MCF 10A (cell line): ENCODE data around the gene ST6GALNAC2. TPM values are rescaled to one million over a fixed set of nuclear protein-coding genes. Genes with fewer than 3 reads are reported as not detected.
A peak's percentile ranks its signal among the peaks of the same experiment; 100 is the strongest.
"Not testable (repeated sequence)": the region's sequence is repeated elsewhere in the genome, so short reads cannot be mapped to it uniquely, and the experiment has no call there.

Experiments
- BruUV-seq: library from RNA; stranded (reverse); fragments of 400-500 nt; replicated peaks from 2 replicates; lab custom pipeline; 2021; lab: Mats Ljungman, UMichigan
- CTCF ChIA-PET: fragments of 300-600 bp; sonication (Branson Sonifier 250); formaldehyde crosslinking; extraction: SDS; loops from one replicate; lab custom pipeline; 2021; ENCODE audit warnings: antibody characterized with exemption, inconsistent platforms; lab: Yijun Ruan, JAX
- POLR2A ChIA-PET: fragments of 300-600, 350-650 bp; sonication (Branson Sonifier 250); formaldehyde crosslinking; extraction: SDS; loops from one replicate; lab custom pipeline; 2020; ENCODE audit warnings: antibody characterized with exemption, inconsistent platforms; lab: Yijun Ruan, JAX
- DNase-seq: peaks from one replicate; pipeline ENCODE4 v3.0.0-alpha.2; 2018; ENCODE audit not compliant: unreplicated experiment
- H3K27ac Mint-ChIP-seq: one replicate; pipeline ENCODE4 v1.8.0; 2022; ENCODE audit warnings: mild to moderate bottlenecking, low read depth, mixed read lengths; ENCODE audit not compliant: unreplicated experiment
- H3K27me3 Mint-ChIP-seq: one replicate; pipeline ENCODE4 v1.8.0; 2022; ENCODE audit warnings: mixed read lengths; ENCODE audit not compliant: insufficient read depth, unreplicated experiment
- H3K36me3 Mint-ChIP-seq: one replicate; pipeline ENCODE4 v1.8.0; 2022; ENCODE audit warnings: mild to moderate bottlenecking, moderate library complexity, mixed read lengths; ENCODE audit not compliant: insufficient read depth, unreplicated experiment
- H3K4me1 Mint-ChIP-seq: one replicate; pipeline ENCODE4 v1.8.0; 2022; ENCODE audit warnings: mixed read lengths; ENCODE audit not compliant: insufficient read depth, unreplicated experiment
- H3K4me3 Mint-ChIP-seq: one replicate; pipeline ENCODE4 v1.8.0; 2022; ENCODE audit warnings: mild to moderate bottlenecking, moderate library complexity, mixed read lengths; ENCODE audit not compliant: unreplicated experiment
- H3K9me3 Mint-ChIP-seq: one replicate; pipeline ENCODE4 v1.8.0; 2022; ENCODE audit warnings: mixed read lengths; ENCODE audit not compliant: unreplicated experiment
- intact Hi-C: fragments of 100-400 bp; cut with micrococcal nuclease; formaldehyde crosslinking; loops from 2 replicates; pipeline ENCODE4 v1.14.1; 2022
- total RNA-seq: library from RNA; stranded (reverse); gene quantifications from 2 replicates; pipeline ENCODE4 v1.2.3, GENCODE V29; 2022
- TF ChIP-seq, protein P1 (sequence below): fragments of 200-600 bp; IDR thresholded peaks from one replicate; pipeline ENCODE4 v1.8.0; 2022; ENCODE audit warnings: antibody characterized with exemption, mild to moderate bottlenecking; ENCODE audit not compliant: unreplicated experiment

ST6GALNAC2 gene
- total RNA-seq, 1 experiment from 2014 or later, result 7.7 TPM

GRCh38 chr17:76566988-76567431 is 18.6 kb downstream of the ST6GALNAC2 start:
- intact Hi-C loops, result no loop called here
- TF ChIP-seq, protein P1, sequence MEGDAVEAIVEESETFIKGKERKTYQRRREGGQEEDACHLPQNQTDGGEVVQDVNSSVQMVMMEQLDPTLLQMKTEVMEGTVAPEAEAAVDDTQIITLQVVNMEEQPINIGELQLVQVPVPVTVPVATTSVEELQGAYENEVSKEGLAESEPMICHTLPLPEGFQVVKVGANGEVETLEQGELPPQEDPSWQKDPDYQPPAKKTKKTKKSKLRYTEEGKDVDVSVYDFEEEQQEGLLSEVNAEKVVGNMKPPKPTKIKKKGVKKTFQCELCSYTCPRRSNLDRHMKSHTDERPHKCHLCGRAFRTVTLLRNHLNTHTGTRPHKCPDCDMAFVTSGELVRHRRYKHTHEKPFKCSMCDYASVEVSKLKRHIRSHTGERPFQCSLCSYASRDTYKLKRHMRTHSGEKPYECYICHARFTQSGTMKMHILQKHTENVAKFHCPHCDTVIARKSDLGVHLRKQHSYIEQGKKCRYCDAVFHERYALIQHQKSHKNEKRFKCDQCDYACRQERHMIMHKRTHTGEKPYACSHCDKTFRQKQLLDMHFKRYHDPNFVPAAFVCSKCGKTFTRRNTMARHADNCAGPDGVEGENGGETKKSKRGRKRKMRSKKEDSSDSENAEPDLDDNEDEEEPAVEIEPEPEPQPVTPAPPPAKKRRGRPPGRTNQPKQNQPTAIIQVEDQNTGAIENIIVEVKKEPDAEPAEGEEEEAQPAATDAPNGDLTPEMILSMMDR, result no peak
- POLR2A ChIA-PET, result interaction anchor here (0.5 to 4.6 kb wide), 22 partner anchors 9 to 170 kb away, joined by 3 to 56 read pairs (median 6); partner anchors contain the start of genes SRSF2 and ST6GALNAC2
- Mint-ChIP-seq H3K27me3 (no peaks in the 10 kb centered on the region), H3K4me3 (no peak overlapping the region), H3K36me3 (peaks cover 63% of the 10 kb centered on the region), H3K9me3 (no peaks in the 10 kb centered on the region), H3K4me1 (peaks cover 32% of the 10 kb centered on the region), H3K27ac (peak overlapping the region; percentile 24)
- BruUV-seq, result no TSS peak
- DNase-seq, result no peak
- CTCF ChIA-PET, result interaction anchor here (0.6 to 1.5 kb wide), 11 partner anchors 9 to 157 kb away, joined by 3 to 6 read pairs (median 4); no protein-coding TSS in a partner anchor

DNA sequence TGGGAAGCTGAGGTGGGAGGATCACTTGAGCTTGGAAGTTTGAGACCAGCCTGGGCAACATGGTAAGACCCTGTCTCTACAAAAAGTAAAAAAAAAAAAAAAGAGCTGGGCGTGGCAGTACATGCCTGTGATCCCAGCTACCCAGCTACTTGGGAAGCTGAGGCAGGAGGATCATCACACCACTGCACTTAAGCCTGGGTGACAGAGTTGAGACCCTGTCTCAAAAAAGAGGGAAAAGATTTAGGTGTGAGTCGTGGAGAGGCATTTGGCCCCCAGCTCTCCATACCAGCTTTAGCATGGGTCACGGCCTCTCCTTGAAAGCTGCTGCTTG is 19.1 kb downstream of the ST6GALNAC2 start:
- H3K27me3 Mint-ChIP-seq, result no peaks in the 10 kb centered on the region
- peak overlapping the region; percentile 24 for H3K27ac Mint-ChIP-seq
- H3K36me3 Mint-ChIP-seq, result peaks cover 67% of the 10 kb centered on the region
- no peaks in the 10 kb centered on the region for H3K9me3 Mint-ChIP-seq
- no peak for DNase-seq
- peaks cover 36% of the 10 kb centered on the region for H3K4me1 Mint-ChIP-seq
- ChIA-PET CTCF (interaction anchor here (0.5 to 1.5 kb wide), 7 partner anchors 10 to 158 kb away, joined by 3 to 5 read pairs (median 4); partner anchors contain the start of gene CYGB), POLR2A (interaction anchor here (0.6 to 4.6 kb wide), 20 partner anchors 9 to 170 kb away, joined by 3 to 56 read pairs (median 6); partner anchors contain the start of genes SRSF2 and ST6GALNAC2)
- intact Hi-C loops, result no loop called here
- H3K4me3 Mint-ChIP-seq, result no peak overlapping the region
- BruUV-seq, result no TSS peak
- TF ChIP-seq, protein P1, result no peak

DNA sequence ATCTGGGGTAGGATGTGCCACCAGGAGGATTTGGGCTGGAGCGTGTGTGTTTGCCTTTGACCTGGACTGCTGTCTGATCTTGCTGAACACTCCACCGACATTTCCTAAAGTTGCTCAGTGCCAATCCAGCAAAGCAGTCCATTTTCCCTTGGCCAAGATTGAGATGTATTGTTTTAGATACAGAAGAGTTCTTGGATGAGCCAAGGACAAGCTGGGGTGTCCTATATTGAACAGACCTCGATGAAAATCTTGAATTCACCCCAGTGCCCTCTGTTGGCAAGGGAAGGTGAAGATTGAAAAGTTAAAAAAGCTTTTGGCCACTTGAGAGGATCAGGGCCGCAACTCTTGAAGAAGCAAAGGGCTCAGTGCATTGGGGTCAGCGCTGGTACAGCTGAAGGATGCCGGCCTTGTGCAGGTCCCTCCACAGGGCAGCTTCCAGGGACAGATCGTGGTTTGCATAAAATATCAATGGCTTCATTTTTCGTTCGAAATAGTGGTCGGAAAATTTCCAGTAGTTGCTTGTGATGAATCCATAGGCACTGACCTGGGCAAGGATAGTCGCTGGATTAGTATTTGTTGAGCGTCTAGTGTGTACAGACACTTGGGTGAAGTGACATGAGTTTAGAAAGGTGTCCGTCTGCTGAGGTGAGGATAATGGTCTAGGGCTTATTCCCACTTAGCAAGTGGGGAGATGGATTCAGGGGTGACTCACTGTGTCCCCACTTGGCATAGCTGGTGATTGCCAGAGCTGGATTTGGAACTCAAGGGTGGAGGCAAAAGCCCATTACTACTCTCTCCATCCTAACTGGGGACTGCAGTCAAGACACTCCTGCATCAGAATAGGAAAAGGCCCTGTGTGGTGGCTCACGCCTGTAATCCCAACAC is 19.7 kb downstream of the ST6GALNAC2 start:
- ChIA-PET POLR2A (interaction anchor here (0.6 to 4.6 kb wide), 19 partner anchors 8 to 171 kb away, joined by 3 to 56 read pairs (median 6); partner anchors contain the start of genes SRSF2 and ST6GALNAC2), CTCF (interaction anchor here (0.5 to 1.5 kb wide), 8 partner anchors 10 to 158 kb away, joined by 3 to 5 read pairs (median 4); partner anchors contain the start of gene CYGB)
- Mint-ChIP-seq H3K4me3 (no peak overlapping the region), H3K27me3 (no peaks in the 10 kb centered on the region), H3K27ac (no peak overlapping the region), H3K9me3 (no peaks in the 10 kb centered on the region), H3K36me3 (peaks cover 73% of the 10 kb centered on the region), H3K4me1 (peaks cover 38% of the 10 kb centered on the region)
- no peak for DNase-seq
- intact Hi-C loops, result no loop called here
- BruUV-seq, result no TSS peak
- TF ChIP-seq, protein P1, result no peak

- H3K9me3 Mint-ChIP-seq, intact Hi-C loops, BruUV-seq, H3K27ac Mint-ChIP-seq, DNase-seq, H3K27me3 Mint-ChIP-seq, H3K4me3 Mint-ChIP-seq: not testable (repeated sequence)
- POLR2A ChIA-PET, result interaction anchor here (0.6 to 4.6 kb wide), 11 partner anchors 11 to 179 kb away, joined by 3 to 56 read pairs (median 6); partner anchors contain the start of gene ST6GALNAC2
- Mint-ChIP-seq H3K36me3 (peaks cover 82% of the 10 kb centered on the region), H3K4me1 (peaks cover 40% of the 10 kb centered on the region)
- CTCF ChIA-PET, result interaction anchor here (0.8 to 1.5 kb wide), 2 partner anchors 21 to 43 kb away, joined by 3 to 4 read pairs; no protein-coding TSS in a partner anchor
Measured at GRCh38 chr17:76564991-76565727, 20.5 kb downstream of the ST6GALNAC2 start.

DNA sequence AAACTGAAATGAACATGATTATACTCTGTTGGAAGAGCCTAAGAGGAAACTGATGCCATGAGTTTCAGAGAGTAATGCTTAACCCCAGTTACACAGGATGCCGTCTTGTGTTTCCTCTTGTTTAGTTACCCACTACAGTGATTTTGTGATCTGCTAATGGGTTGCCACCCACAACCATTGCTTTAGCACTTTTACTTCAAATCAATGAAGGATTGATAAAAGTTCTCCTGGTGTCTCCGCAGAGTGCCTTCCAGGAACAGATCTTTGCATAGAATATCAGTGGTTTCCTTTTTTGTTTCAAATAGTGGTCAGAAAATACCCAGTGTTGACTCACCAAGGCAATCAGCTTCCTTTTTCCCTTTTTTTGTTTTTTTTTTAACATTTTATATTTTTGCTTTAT is 22.3 kb downstream of the ST6GALNAC2 start:
- POLR2A ChIA-PET, result interaction anchor here (0.6 to 8.3 kb wide), 7 partner anchors 8 to 172 kb away, joined by 3 to 171 read pairs (median 4); partner anchors contain the start of genes JMJD6, METTL23, MFSD11 and SRSF2
- CTCF ChIA-PET, BruUV-seq, H3K9me3 Mint-ChIP-seq, H3K27ac Mint-ChIP-seq, DNase-seq, intact Hi-C loops, H3K4me3 Mint-ChIP-seq, H3K27me3 Mint-ChIP-seq: not testable (repeated sequence)
- Mint-ChIP-seq H3K4me1 (peaks cover 45% of the 10 kb centered on the region), H3K36me3 (peaks cover 100% of the 10 kb centered on the region)
